Measurements from ENCODE around the gene STAT5B.
A peak's percentile ranks its signal among the peaks of the same experiment; 100 is the strongest.

STAT5B gene

DNA sequence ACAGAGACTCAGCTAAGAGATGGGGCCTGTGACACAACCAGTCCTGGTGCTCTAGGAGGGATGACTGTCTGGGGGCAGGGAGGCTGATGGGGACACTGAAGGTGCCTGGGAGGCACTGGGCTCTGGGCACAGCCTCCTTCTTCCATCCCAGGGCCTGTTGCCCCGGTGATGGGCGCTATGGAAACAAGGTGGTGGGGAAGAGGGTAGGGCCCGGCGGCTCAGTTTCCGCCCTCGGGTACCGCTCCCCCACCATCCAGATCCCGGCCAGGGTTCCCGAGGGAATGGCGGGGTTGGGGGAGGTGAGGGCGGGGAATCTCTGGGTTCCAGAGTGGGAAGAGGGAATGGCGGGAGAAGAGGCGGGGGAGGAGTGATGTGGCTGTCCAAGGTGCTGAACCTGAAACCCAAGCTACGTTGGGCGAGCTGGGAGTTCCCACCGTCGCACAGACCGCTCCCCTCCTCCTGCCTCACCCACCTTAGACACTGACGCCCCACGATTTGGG, 96.2 kb downstream of the STAT5B start:
- DNase-seq (ENCODE audit: low spot score) = peak; percentile 72

- DNase-seq (ENCODE audit: low spot score) = no peak
Measured at GRCh38 chr17:42179335-42179734, 96.9 kb downstream of the STAT5B start.

GRCh38 chr17:42178817-42179216, 97.4 kb downstream of the STAT5B start:
- no peak for DNase-seq (ENCODE audit: low spot score)

DNA sequence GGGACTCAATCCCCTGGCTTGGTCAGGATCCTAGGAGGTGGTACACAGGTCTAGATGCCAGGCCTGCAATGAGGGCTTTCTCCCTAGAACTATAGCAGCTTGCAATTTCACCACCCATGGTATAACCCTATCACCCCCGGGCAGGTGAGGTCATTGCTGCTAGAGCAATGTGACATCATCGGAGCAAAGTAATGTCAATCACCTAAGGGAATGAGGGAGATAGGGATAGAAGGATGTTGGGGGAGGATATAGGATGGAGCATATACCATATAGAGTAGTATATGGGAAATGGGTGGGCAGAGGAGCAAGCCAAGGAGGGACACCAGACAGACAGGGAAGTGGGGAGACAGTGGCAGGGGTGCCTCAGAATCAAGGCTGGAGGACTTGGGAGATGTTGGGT, 98.5 kb downstream of the STAT5B start:
- no peak for DNase-seq (ENCODE audit: low spot score)

- DNase-seq (ENCODE audit: low spot score) = no peak
Measured at GRCh38 chr17:42174126-42174783, 101.9 kb downstream of the STAT5B start.

DNA sequence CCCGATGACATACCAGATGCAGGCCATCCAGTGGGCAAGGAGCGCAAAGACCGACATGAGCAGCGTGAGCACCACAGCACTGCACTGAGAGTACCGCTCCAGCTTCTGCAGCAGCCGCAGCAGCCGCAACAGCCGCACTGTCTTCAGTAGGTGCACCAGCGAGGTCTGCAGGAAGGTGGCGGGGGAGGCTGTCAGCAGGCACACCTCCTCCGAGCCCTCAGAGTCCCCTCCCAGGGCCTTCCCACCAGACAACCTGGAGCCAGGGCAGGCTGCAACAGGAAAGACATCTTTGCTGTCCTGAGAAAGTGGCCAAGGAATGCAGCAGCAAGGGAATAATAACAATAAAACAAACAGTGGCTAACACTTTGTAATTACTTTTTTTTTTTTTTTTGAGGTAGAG, 104.4 kb downstream of the STAT5B start:
- DNase-seq (ENCODE audit: low spot score) = no peak

DNA sequence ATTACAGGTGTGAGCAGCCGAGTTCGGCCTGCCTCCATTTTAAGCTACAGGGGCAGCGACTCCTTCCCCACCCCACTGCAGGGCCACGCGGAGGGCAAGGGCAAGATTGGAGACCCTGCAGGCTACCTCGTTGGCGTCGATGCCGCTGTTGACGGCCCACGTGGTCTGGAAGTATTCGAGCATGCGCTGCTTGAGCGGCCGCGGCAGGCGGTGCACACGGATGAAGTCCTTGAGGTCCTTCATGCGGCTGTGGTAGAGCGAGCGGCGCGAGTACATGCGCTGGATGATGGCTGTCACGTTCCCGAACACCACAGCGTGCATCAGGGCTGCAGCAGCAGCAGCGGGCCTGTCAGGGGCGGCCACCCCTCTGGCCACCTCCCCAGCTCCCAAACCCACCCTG, 106.8 kb downstream of the STAT5B start:
- DNase-seq (ENCODE audit: low spot score) = no peak

DNA sequence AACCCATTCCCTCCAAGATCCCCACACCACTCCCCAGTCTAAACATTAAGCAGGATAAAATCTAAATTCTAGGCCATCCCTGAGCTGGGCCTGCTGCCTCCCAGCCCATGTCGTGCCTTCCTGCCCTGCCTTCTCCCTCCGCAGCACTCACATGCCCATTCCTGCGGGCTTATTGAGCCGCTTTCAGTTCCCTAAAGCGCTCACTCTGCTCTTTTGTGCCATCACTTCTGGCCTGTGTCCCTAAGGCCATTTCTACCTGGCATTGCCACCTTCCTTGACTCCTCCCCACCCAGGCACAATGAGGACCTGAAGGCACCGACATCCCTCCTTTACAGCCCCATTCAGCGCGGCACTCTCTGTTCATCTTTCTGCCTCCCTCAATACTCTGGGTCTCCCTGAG, 108.4 kb downstream of the STAT5B start:
- DNase-seq (ENCODE audit: low spot score) = no peak

DNA sequence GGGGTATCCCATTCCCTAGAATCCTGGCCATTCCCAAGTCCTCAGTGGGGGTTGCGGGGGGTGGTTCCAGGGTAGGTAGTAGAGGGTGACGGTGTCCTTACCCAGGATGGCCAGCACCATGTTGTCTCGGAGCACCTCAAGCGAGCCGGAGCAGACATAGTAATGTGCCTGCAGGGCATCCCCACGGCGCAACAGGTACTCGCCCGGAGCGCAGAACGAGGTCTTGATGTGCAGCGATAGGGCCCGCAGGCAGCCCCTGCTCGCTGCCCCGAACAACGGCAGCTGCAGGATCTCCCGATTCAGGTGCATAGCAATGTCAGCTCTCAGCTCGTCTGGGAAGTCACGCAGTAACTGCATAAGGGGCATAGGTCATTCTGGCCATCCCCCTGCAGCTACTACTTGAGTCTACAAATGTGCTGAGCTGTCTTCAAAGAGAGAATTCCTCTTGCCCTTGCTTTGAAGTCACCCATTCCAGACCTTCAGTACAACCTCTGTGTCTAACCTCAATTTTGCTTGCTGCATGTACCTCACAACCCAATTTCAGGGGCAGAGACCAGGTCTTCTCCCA, 109.9 kb downstream of the STAT5B start:
- no peak for DNase-seq (ENCODE audit: low spot score)

DNA sequence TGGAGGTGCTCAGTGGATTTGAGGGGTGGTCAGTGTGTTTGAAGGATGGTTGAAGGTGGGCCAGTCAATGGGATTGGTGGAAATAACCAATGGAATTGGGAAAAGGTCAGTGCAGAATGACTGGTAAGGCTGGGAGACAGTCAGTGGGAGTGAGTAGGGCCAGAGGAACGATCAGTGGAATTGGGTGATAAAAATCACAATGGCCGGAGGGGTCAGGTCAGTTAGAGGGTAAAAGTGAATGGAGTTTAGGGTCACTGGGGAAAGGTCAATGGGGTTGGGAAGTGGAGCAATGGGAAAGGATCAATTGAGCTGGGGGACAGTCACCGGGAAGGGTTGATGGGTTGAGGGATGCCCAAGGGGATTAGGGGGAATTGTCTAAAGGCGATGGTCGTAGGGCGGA, 110.4 kb downstream of the STAT5B start:
- DNase-seq (ENCODE audit: low spot score) = no peak

- DNase-seq (ENCODE audit: low spot score) = no peak
Measured at GRCh38 chr17:42163696-42164407, 112.3 kb downstream of the STAT5B start.

- no peak for DNase-seq (ENCODE audit: low spot score)
Measured at GRCh38 chr17:42163113-42163512, 113.1 kb downstream of the STAT5B start.

GRCh38 chr17:42160531-42160910, 115.7 kb downstream of the STAT5B start:
- DNase-seq (ENCODE audit: low spot score) = no peak

DNA sequence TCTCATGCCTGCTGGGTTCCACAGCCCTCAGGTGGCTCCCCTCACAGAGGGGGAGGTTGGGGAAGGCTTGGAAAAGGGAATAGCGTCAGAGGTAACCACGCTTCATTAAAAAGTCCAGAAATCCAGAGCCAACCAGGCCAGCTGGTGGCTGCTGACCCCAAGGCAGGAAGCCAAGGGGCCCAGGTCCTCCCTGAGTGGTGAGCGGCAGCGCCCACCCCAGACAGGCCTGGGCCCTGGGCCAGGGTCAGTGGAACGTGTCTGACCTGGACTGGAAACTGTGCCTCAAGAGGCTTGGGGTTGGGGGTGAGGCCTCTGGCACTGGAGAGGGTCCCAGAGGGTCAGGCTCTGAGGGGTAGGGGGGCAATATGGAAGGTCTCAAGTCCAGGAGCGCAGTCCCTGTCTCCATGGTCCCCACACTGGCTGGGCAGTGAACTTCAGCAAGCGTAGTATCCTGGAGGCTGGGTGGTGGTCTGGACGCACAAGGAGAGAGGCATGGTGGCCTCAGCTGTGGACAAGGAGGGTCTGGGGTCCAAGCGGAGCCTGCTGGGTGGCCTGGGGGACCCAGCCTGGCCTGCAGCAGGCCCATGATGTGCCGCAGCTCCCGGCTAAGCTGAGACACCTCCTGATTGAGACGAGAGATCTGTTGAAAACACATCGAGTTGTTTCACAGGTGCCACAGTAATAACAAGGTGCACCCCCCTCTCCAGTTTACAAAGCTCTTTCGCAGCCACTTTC, 116.2 kb downstream of the STAT5B start:
- no peak for DNase-seq (ENCODE audit: low spot score)

DNA sequence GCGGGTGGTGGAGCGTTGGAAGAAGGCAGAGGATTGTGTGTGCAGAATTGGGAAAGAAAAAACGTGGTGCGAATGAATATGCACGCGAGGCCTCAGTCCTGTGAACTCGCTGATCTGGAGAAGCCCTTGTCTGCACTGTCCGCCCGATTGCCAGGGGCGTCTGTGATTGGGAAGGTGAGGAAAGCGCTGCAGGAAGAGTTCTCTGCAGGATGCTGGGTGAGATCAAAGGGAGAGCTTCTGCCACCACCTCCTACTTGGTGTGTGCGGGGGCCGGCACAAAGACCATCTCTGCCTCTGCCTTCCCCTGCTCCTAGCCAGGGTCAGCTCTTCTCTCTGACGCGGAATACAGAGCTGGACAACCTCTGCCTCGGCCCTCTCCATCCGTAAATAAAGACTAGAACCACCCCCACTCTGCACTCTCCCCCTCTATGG, 120.6 kb downstream of the STAT5B start:
- DNase-seq (ENCODE audit: low spot score) = no peak

DNA sequence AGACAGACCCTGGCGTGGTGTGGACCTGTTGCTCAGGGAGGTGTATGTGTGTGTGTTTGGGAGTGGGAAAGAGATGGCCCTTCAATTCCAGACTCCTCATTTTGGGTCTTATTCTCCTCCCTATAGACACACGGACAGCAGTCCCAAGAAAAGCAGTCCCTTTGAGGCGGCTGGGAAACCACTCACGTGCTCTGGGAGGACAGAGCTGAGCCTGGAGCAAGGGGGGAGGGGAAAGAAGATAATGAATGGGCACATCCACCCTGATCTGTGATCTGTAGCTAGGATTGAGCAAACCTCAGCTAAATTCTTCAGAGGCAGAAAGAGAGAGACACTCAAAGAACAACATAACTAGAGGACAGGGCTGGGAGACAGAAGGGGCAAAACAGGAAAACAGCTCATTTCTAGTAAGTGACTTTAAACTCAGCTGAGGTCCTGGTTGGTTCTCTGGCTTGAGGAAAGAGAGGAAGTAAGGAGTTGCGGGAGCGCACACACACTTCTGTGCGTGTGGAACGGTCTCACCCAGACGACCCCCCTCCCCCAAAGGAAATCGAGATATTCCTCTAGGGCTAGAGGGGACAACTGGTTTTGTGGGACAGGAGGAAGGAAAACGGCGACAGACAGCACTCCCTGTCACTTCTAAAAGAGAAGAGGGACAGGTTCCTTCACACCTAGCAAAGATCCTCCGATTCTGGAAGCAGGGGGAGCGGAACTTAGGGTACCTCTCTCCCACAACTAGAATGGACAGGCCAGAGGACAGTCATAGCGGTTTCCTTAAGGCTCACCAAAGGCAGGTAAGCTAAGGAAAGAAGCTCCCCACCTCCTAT, 122.1 kb downstream of the STAT5B start:
- no peak for DNase-seq (ENCODE audit: low spot score)
